HG03175 (cell line): ENCODE measurements around the gene SLC39A8.
"Not testable (repeated sequence)": the region's sequence is repeated elsewhere in the genome, so short reads cannot be mapped to it uniquely, and the experiment has no call there.

Experiments used
- ATAC-seq: cut with Tn5 transposase; IDR thresholded peaks from one replicate; pipeline ENCODE4 v1.9.1; 2021; ENCODE audit warnings: mild to moderate bottlenecking, moderate library complexity; ENCODE audit not compliant: unreplicated experiment

The SLC39A8 gene

GRCh38 chr4:102344954-102345794 lies at the start of gene SLC39A8:
TSS of gene SLC39A8 (minus strand) at chr4:102345482. CDS start at chr4:102344662, 820 bp downstream.
- peak; percentile 84 for ATAC-seq

- no peak for ATAC-seq
These were observed 46.9 kb upstream of the SLC39A8 start for GRCh38 chr4:102392033-102392744.

GRCh38 chr4:102390438-102390837 lies 45.2 kb upstream of the SLC39A8 start:
- peak; percentile 99 for ATAC-seq

DNA sequence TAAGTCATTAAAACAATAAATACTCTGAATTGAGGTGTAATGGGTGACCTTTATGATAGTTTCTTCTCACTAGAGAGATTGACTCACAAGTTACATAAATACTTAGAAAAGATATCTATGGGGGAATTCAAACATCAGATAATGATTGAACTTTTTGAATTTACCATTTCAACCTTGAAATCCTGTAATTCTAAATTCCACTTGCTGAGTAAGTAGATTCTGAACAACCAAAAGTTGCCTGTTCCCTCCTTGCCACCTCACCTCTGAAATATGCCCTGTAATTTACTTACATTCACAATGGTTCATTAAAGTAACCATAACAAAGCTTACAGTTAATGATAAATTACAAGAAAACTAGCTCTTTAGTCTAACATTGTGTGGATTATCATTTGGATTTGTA lies 43.3 kb upstream of the SLC39A8 start:
- no peak for ATAC-seq

- ATAC-seq, result no peak
These were observed 42.4 kb upstream of the SLC39A8 start for GRCh38 chr4:102387552-102388150.

DNA sequence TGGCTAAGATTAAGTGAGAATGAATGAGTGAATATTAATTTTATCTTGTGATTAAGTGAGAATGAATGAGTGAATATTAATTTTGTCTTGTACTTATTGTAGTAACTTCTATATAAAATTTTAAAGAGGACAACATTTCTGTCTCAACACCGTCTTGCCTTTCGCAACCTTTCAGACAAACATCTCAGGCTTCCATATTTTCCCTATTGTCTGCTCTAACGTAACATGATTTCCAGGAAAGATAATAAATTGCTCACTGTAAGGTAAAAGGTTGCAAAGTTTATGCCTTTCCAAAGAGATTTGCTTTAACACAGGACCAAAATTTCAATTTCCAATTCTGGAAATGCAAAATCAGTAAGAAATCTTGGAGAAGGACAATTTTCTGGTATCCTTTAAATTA lies 41.7 kb upstream of the SLC39A8 start:
- no peak for ATAC-seq

DNA sequence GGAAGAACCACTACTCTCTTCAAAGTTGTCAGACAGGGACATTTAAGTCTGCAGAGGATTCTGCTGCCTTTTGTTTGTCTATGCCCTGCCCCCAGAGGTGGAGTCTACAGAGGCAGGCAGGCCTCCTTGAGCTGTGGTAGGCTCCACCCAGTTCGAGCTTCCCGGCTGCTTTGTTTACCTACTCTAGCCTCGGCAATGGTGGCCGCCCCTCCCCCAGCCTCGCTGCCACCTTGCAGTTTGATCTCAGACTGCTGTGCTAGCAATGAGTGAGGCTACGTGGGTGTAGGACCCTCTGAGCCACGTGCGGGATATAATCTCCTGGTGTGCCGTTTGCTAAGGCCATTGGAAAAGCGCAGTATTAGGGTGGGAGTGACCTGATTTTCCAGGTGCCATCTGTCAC lies 35.0 kb upstream of the SLC39A8 start:
- ATAC-seq, result not testable (repeated sequence)

GRCh38 chr4:102362922-102363432 lies 17.7 kb upstream of the SLC39A8 start:
- no peak for ATAC-seq

DNA sequence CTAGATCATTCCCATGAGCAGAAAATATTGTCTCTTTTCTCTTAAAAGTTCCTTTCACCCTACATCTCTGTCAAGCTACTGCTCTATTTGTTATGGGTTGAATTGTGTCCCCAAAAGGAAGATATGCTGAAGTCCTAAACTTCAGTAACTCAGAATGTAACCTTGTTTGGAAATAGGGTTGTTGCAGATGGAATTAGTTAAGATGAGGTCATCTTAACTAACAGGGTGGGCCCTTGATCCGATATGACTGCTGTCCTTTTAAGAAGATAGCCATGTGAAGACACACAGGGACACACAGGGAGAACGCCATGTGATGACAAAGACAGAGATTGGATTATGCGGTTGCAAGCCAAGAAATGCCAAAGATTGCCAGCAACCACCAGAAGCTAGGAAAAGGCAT lies 12.8 kb upstream of the SLC39A8 start:
- ATAC-seq, result no peak

DNA sequence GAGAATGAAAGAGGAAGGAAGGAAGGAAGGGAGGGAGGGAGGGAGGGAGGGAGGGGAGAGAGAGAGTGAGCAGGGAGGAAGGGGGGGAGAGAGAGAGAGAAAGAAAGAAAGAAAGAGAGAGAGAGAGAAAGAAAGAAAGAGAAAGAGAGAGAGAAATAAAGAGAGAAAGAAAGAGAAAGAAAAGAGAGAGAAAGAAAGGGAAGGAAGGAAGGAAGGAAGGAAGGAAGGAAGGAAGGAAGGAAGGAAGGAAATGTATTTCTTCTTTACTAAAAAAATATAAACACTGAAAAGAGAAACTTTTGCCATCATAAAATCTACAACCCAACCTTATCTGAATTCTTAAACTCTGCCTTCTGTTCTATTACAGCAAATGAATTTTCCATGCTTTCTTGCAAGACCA lies 12.4 kb upstream of the SLC39A8 start:
- not testable (repeated sequence) for ATAC-seq

DNA sequence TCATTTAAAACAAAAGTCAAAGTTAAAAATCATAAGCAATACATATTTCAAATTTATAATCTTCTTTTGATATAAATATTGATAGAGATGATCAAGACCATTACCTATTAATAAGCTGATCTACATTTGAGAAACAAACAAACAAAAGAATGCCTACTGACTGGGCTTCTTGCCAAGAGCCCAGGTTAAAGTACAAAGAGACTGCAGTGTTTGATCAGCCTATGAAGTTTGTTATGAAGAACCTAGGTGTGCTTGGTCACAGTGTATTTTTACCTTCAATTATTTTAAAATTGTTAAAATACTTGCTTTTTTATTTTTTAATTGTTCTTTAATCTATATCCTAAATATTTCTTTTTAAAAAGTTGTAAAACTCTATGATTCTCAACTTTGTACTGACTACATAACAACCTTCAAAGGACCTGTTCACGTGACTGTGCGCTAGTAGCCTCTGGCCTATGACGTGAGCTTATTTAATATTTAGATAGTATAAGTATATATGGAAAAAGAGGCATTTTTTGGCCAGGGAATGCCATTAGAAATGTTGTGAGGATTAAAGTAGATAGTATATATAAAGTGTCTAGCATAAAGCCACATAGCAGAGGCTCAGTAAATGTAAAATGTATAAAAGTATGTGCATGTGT lies 11.4 kb upstream of the SLC39A8 start:
- no peak for ATAC-seq

DNA sequence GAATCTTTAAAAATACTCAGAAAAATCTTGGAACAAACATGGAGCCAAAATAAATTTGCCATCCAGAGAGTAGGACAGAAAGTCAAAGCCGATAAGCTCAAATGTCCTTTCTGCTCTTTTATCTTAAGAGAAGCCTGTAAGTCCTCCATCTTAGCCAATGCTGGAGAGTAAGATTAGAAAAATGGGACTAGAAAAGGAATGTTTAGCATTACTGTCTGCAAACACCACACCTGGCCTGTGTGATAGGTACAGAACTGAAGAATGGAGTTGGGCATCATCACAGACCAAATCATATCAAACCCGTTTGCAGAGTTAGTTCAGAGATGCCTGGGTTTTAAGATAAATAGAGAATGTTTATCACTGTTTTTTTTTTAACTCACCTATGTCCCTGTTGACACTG lies 10.5 kb upstream of the SLC39A8 start:
- ATAC-seq, result no peak

GRCh38 chr4:102354671-102355454 lies 9.6 kb upstream of the SLC39A8 start:
- ATAC-seq, result no peak

DNA sequence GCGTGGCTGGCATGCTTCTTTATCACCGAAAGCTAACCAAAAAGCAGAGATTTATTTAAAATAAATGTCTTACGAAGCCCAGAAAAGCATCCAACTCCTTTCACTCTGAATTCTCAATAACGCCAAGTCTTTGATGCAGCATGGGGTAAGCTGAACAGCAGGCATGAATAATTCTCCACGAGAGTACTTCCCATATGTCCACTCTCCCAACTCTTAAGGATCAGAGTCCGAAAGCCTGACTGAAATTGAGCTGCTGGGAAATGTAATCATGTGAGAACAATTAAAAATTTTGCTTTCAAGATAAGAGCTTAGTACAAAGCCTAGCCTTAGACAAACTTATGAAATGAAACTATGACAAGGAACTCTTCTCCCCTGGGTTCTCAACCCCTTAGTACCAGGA lies 7.5 kb upstream of the SLC39A8 start:
- no peak for ATAC-seq

GRCh38 chr4:102350634-102351033 lies 5.4 kb upstream of the SLC39A8 start:
- no peak for ATAC-seq

DNA sequence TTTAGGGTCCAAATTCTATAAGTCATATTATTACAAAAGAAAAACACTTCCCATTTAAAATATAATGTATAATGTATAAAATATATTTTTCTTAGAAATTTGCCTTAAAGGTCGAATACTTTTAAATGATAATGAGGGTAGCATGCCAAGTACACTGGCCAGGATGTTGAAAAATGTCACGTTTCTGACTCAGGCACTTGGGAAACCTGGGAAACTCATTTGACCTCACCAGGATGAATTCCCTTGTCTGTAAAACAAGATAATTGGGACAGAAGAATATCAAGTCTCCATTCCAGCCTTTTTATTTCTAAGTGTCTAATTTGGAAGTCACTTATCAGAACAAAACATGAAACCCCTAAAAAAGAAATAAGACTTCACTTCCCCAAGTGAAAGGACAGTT lies 3.4 kb upstream of the SLC39A8 start:
- ATAC-seq, result no peak

DNA sequence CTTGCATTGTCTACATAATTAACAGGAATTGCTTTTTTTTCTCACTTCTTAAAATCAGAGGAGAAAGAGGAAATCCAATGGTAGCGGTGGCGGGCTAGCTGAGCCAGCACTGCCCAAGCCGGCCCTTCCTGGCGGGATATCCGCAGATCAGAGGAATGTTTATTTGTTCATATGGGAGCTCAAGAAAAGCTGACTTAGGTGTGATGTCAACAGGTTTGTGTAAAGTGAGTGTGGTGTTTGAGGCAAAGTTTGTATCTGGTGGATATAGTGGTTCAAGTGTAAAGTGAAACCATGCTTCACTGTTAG lies 466 bp upstream of the SLC39A8 start:
- ATAC-seq, result no peak

- peak; percentile 56 for ATAC-seq
These were observed 745 bp downstream of the SLC39A8 start for GRCh38 chr4:102344520-102344953.

GRCh38 chr4:102343964-102344519 lies 1.2 kb downstream of the SLC39A8 start:
- peak; percentile 34 for ATAC-seq

DNA sequence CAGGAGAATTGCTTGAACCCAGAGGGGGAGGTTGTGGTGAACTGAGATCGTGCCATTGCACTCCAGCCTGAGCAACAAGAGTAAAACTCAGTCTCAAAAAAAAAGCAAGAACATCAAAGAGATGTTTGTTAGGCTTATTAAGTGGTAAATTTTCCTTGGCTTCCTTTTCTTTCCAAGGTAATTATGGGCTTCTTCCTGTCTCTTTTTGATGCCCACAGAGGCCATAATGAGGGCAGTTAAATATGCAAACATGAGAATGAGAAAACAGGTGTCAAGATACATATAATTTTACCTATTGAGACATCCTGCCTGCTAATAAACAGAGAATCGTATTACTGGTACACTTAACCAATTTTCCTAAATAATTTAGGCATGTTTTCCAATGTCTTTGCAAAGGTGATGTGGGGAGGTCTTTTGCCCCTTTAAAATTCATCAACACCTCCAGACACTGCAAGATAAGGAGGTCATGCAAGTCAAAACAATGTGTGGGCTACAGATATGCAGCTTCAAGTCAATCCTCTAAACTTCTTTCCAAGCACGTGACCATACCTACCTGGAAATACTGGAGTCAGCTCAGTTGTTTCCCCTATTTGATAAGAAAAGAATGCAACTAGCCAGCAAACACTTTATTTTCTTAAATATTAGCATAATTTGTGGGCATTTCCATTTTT lies 2.7 kb downstream of the SLC39A8 start:
- no peak for ATAC-seq
